Measurements from ENCODE around the gene PLEKHM2.

PLEKHM2 gene

GRCh38 chr1:15663925-15664324 is 20.2 kb upstream of the PLEKHM2 start:
- Histone ChIP-seq H3K36me3 (ENCODE audit: low read depth) (peaks cover 35% of the 10 kb centered on the region), H3K27me3 (ENCODE audit: insufficient read depth, poor library complexity, severe bottlenecking) (no peaks in the 10 kb centered on the region), H3K27ac (ENCODE audit: poor library complexity, severe bottlenecking) (no peak overlapping the region), H3K9me3 (ENCODE audit: severe bottlenecking) (no peaks in the 10 kb centered on the region), H3K4me3 (ENCODE audit: severe bottlenecking) (no peak overlapping the region), H3K4me1 (ENCODE audit: insufficient read depth, poor library complexity, severe bottlenecking) (no peaks in the 10 kb centered on the region)
- DNase-seq (ENCODE audit: low spot score) (no peak), ATAC-seq (ENCODE audit: low read depth) (no peak)
- no peak for TF ChIP-seq CTCF (IDR thresholded peaks at IDR 0.05; ENCODE audit: poor library complexity, severe bottlenecking)

DNA sequence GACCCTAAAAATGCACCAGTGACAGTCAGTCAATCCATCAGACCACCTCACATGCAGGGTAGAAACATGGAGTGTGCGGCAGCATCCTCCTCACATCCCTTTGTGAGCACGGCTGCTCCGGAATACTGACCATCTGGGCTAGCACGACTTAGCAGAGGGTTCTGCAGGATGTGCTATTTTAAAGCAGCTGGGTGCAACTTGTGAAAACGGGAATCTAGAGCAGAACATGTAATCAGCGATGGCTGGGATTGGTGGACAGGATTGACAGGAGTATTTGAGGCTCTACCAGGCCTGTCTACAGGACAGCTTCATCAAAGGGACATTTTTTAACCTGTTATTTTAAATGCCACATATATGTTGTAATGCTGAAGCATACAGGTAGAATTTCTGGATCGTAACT is 16.8 kb upstream of the PLEKHM2 start:
- peaks cover under 1% of the 10 kb centered on the region for H3K36me3 ChIP-seq (ENCODE audit: low read depth)
- no peaks in the 10 kb centered on the region for H3K9me3 ChIP-seq (ENCODE audit: severe bottlenecking)
- DNase-seq (ENCODE audit: low spot score) (no peak), ATAC-seq (ENCODE audit: low read depth) (no peak)
- TF ChIP-seq CTCF (IDR thresholded peaks at IDR 0.05; ENCODE audit: poor library complexity, severe bottlenecking), result no peak
- H3K27me3 ChIP-seq (ENCODE audit: insufficient read depth, poor library complexity, severe bottlenecking), result no peaks in the 10 kb centered on the region
- no peak overlapping the region for H3K4me3 ChIP-seq (ENCODE audit: severe bottlenecking)
- no peaks in the 10 kb centered on the region for H3K4me1 ChIP-seq (ENCODE audit: insufficient read depth, poor library complexity, severe bottlenecking)
- no peak overlapping the region for H3K27ac ChIP-seq (ENCODE audit: poor library complexity, severe bottlenecking)

DNA sequence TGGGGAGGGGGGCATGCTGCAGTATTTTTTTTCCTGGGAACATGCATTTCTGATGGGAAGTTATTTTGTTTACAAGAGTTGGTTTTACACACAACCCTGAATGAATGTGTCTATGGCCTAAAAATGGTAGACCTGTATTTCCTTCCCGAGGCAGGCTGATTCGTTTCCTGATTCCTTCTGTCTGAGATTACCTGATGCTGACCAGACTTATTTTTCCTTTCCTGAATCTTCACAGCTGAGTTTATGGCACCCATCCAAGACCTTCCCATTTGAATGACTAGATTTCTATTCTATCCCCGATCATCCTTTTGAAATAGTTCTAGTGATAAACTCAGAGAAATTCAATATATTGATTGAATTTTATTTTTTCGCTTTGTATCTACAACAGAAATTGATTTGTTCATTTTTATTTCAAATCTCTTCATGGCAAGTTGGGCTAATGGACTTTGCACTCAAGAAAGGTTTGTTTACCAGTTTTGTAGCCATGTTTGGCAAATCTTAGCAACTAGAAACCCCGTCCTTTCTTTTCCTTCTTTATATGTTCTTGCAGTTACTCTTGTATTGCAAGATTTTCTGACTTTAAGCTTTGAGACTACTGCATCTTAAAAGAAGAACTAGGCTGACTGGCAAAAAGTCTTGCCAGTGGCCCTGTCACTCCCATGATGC is 15.9 kb upstream of the PLEKHM2 start:
- no peaks in the 10 kb centered on the region for H3K4me1 ChIP-seq (ENCODE audit: insufficient read depth, poor library complexity, severe bottlenecking)
- no peak for TF ChIP-seq CTCF (IDR thresholded peaks at IDR 0.05; ENCODE audit: poor library complexity, severe bottlenecking)
- no peak overlapping the region for H3K4me3 ChIP-seq (ENCODE audit: severe bottlenecking)
- no peak overlapping the region for H3K27ac ChIP-seq (ENCODE audit: poor library complexity, severe bottlenecking)
- no peaks in the 10 kb centered on the region for H3K27me3 ChIP-seq (ENCODE audit: insufficient read depth, poor library complexity, severe bottlenecking)
- DNase-seq (ENCODE audit: low spot score) (no peak), ATAC-seq (ENCODE audit: low read depth) (no peak)
- no peaks in the 10 kb centered on the region for H3K36me3 ChIP-seq (ENCODE audit: low read depth)
- no peaks in the 10 kb centered on the region for H3K9me3 ChIP-seq (ENCODE audit: severe bottlenecking)

- H3K4me3 ChIP-seq (ENCODE audit: severe bottlenecking), result no peak overlapping the region
- H3K27ac ChIP-seq (ENCODE audit: poor library complexity, severe bottlenecking), result no peak overlapping the region
- H3K9me3 ChIP-seq (ENCODE audit: severe bottlenecking), result no peaks in the 10 kb centered on the region
- no peaks in the 10 kb centered on the region for H3K36me3 ChIP-seq (ENCODE audit: low read depth)
- DNase-seq (ENCODE audit: low spot score) (no peak), ATAC-seq (ENCODE audit: low read depth) (no peak)
- no peaks in the 10 kb centered on the region for H3K4me1 ChIP-seq (ENCODE audit: insufficient read depth, poor library complexity, severe bottlenecking)
- TF ChIP-seq CTCF (IDR thresholded peaks at IDR 0.05; ENCODE audit: poor library complexity, severe bottlenecking), result no peak
- no peaks in the 10 kb centered on the region for H3K27me3 ChIP-seq (ENCODE audit: insufficient read depth, poor library complexity, severe bottlenecking)
Observed at GRCh38 chr1:15669074-15669473, 15.0 kb upstream of the PLEKHM2 start.

DNA sequence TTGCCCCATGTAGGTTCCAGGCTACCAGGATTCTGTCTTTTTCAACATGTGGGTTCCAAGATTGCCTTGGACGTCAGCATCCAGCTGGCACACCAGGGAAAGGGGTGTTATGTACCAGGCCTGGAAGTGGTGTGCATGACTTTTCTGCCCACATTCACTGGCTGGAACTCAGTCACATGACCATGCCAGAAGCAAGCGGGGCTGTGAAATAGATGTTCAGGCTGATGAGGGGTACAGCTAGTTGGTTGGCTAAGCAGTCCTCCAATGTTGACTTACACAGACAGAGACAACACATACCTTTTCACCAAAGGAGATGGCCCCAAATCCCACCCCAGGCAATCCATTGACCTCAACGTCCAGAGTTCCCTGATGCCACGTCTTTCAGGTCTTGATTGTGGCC is 14.3 kb upstream of the PLEKHM2 start:
- no peak for ATAC-seq (ENCODE audit: low read depth)
- H3K9me3 ChIP-seq (ENCODE audit: severe bottlenecking), result no peaks in the 10 kb centered on the region
- H3K36me3 ChIP-seq (ENCODE audit: low read depth), result no peaks in the 10 kb centered on the region
- no peak overlapping the region for H3K4me3 ChIP-seq (ENCODE audit: severe bottlenecking)
- H3K4me1 ChIP-seq (ENCODE audit: insufficient read depth, poor library complexity, severe bottlenecking), result peaks cover 3% of the 10 kb centered on the region
- H3K27me3 ChIP-seq (ENCODE audit: insufficient read depth, poor library complexity, severe bottlenecking), result no peaks in the 10 kb centered on the region
- TF ChIP-seq CTCF (IDR thresholded peaks at IDR 0.05; ENCODE audit: poor library complexity, severe bottlenecking), result no peak
- DNase-seq (ENCODE audit: low spot score), result no peak
- H3K27ac ChIP-seq (ENCODE audit: poor library complexity, severe bottlenecking), result no peak overlapping the region
